ENCODE measurements around the gene DHX35. TPM values are rescaled to one million over a fixed set of nuclear protein-coding genes. Genes with fewer than 3 reads are reported as not detected.

DHX35 gene
- total RNA-seq, 4 donors from 2014 or later, result 14.0 to 32.4 (median 18.1) TPM

DNA sequence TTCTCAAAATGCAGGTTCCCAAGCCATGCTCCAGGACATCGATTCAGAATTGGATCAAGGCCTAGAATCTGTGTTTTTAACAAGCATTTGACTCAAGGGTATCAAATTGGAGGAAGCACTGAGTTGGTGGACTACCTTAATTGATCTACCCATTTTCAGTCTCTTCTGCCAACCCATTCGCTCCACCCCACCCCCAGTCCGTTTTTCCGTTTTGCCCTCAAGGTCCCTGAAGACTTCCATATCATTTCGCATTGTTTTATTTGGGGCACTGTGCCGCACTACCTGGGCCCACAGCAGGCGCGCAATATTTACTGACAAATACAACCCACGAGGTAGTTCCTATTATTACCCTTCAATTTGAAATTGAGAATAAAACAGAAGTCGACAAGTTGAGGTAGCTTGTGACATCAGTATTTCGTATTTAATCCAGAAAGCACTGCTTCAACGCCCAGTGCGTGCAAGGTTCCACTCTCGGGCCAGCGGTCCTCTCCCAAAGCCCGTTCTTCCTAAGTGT, 557 bp upstream of the DHX35 start:
- H3K27me3 ChIP-seq, result no peaks in the 10 kb centered on the region
- no peak for TF ChIP-seq POLR2A (IDR thresholded peaks at IDR 0.05)
- TF ChIP-seq, protein P1, sequence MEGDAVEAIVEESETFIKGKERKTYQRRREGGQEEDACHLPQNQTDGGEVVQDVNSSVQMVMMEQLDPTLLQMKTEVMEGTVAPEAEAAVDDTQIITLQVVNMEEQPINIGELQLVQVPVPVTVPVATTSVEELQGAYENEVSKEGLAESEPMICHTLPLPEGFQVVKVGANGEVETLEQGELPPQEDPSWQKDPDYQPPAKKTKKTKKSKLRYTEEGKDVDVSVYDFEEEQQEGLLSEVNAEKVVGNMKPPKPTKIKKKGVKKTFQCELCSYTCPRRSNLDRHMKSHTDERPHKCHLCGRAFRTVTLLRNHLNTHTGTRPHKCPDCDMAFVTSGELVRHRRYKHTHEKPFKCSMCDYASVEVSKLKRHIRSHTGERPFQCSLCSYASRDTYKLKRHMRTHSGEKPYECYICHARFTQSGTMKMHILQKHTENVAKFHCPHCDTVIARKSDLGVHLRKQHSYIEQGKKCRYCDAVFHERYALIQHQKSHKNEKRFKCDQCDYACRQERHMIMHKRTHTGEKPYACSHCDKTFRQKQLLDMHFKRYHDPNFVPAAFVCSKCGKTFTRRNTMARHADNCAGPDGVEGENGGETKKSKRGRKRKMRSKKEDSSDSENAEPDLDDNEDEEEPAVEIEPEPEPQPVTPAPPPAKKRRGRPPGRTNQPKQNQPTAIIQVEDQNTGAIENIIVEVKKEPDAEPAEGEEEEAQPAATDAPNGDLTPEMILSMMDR (IDR thresholded peaks at IDR 0.05), result peak in 1 of 6 experiments; percentile 7
- no peak for DNase-seq
- peak overlapping the region; percentile 88 to 95 (median 94) for H3K27ac ChIP-seq
- H3K4me3 ChIP-seq, result peak overlapping the region; percentile 83 to 99 (median 96)
- peaks cover 0 to 10% (median 3%) of the 10 kb centered on the region in 4 donors for H3K4me1 ChIP-seq
- H3K36me3 ChIP-seq, result no peaks in the 10 kb centered on the region
- H3K9me3 ChIP-seq, result no peaks in the 10 kb centered on the region

DNA sequence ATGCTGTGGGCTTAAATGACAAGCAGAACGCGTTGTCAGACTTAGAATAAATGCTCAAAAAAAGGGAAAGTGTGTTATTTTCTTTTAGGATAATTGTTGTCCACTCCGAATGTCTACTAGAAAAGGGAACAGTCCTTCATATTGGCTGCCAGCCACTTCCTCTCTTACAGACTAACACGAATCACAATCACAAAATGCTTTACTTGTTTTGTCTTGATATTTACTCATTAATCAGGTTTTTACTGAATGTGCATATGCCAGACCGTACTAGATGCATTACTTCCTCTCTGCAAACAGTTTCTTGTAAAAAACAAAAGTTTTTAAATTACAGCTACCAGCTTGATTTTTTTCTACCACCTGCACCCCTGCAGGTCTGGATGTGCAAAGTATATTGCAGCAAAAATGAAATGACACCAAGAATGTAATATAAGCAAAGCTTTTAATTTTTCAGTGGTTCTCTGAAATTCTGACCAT, 821 bp downstream of the DHX35 start:
- Histone ChIP-seq H3K27ac (peak overlapping the region; percentile 88 to 95 (median 94)), H3K4me3 (peak overlapping the region; percentile 83 to 99 (median 96)), H3K9me3 (no peaks in the 10 kb centered on the region), H3K36me3 (no peaks in the 10 kb centered on the region), H3K4me1 (peaks cover 0 to 10% (median 3%) of the 10 kb centered on the region in 4 donors), H3K27me3 (no peaks in the 10 kb centered on the region)
- DNase-seq, result no peak
- TF ChIP-seq, protein P1 (IDR thresholded peaks at IDR 0.05), result peak in 2 of 6 experiments; percentile 14 to 18
- no peak for TF ChIP-seq POLR2A (IDR thresholded peaks at IDR 0.05)

DNA sequence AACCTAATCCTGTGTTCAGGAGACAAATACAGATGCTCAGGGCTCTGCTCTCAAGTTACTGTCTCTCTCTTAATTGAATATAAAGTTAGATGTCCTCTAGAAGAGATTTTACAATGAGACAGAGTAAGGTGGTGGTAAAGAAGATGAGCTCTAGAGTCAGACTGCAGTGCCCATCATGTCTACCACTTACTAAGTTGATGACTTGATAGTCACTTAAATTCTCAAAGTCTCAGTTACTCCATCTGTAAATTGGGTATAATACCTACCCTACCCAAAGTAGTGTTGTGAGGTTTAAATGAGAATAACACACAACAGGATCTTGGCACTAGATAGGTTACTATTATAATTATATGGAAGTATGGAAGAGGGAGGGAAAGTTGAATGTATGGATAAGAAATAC, 1.6 kb downstream of the DHX35 start:
- H3K27ac ChIP-seq, result no peak overlapping the region
- TF ChIP-seq, protein P1 (IDR thresholded peaks at IDR 0.05), result no peak
- TF ChIP-seq POLR2A (IDR thresholded peaks at IDR 0.05), result no peak

DNA sequence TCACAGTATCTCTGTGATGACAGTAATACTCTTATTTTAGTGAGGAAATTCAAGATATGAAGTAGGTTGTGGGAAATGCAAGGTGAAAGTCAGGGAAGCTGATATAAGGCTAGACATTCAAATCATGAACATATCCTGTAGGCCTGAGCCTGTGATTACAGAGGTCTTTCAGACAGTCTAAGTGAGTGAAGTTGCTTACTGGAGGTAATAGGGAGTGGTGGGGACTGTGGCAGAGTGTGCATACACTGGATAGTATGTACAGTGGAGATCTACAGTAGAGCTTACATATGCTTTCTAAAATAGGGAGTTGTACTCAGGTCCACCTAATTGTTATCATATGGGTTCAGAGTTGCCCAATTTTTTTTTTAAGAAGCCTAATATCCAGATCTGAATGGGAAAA, 3.1 kb downstream of the DHX35 start:
- no peak for DNase-seq
- no peaks in the 10 kb centered on the region for H3K27me3 ChIP-seq
- no peaks in the 10 kb centered on the region for H3K36me3 ChIP-seq
- no peaks in the 10 kb centered on the region for H3K9me3 ChIP-seq
- TF ChIP-seq, protein P1 (IDR thresholded peaks at IDR 0.05), result no peak
- no peak for TF ChIP-seq POLR2A (IDR thresholded peaks at IDR 0.05)
- H3K27ac ChIP-seq, result no peak overlapping the region
- H3K4me1 ChIP-seq, result peaks cover 0 to 25% (median 3%) of the 10 kb centered on the region in 4 donors
- no peak overlapping the region for H3K4me3 ChIP-seq

More for the DNA sequence above, 1.6 kb downstream of the DHX35 start:
- DNase-seq, result no peak
- no peak overlapping the region for H3K4me3 ChIP-seq
- no peaks in the 10 kb centered on the region for H3K36me3 ChIP-seq
- peaks cover 0 to 18% (median 3%) of the 10 kb centered on the region in 4 donors for H3K4me1 ChIP-seq
- H3K27me3 ChIP-seq, result no peaks in the 10 kb centered on the region
- no peaks in the 10 kb centered on the region for H3K9me3 ChIP-seq

DNA sequence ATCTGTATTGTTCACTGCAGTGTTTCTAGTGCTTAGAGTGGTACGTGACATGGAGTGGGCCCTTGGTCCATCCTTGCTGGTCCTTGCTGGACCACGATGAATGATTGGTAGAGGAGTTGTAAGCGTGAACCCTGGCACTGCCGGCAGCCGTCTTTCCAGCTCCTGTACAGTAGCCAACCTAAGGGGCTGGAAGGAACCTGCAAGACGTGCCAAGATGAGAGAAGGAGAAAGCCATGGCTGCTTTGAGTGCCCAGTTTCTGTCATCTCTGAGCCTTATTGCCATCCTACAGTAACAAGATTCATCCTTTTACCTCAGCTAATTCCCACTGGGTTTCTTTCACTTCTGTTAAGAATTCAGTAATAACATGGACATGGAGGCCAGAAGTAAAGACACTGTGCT, 5.9 kb downstream of the DHX35 start:
- Histone ChIP-seq H3K4me1 (peaks cover 0 to 21% (median 0%) of the 10 kb centered on the region in 4 donors), H3K27ac (peak overlapping the region in 1 of 4 donors; percentile 77), H3K4me3 (no peak overlapping the region), H3K9me3 (no peaks in the 10 kb centered on the region), H3K27me3 (no peaks in the 10 kb centered on the region), H3K36me3 (peaks cover 0 to 18% (median 0%) of the 10 kb centered on the region in 3 donors)
- no peak for DNase-seq
- no peak for TF ChIP-seq POLR2A (IDR thresholded peaks at IDR 0.05)
- TF ChIP-seq, protein P1 (IDR thresholded peaks at IDR 0.05), result no peak
